GM12801 (cell line): ENCODE results near the gene VAMP8.

Experiments
- CTCF ChIP-seq: IDR thresholded peaks from one replicate; pipeline ENCODE4 v1.5.1; 2011; ENCODE audit warnings: control low read depth; ENCODE audit not compliant: insufficient read length; ENCODE audit errors: extremely low read depth

Gene VAMP8

DNA sequence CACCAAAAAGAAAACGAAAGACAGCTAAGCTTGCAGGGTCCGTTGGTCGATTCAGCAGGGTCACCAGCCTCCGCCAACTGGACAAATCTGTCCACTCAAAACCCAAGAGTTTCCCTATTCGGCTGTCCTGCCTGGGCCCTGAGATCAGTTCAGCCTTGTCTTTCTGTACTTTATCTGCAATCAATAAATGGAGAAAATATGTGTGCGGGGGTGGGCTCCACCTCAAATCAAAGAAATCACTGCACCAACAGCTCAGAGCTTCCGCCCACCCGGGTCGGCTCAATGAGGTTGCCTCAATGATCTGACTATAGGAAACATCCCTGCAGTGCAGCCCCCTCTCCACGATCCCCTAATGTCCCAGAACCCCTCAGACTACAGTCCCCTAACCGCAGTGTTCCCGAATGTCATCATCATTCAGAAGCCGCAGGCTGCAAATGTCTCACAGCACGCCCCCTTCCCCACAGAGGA, 16.5 kb upstream of the VAMP8 start:
- TF ChIP-seq CTCF: no peak

- TF ChIP-seq CTCF: no peak
Observed at GRCh38 chr2:85561280-85562212, 15.8 kb upstream of the VAMP8 start, which contains the start of gene GGCX. GGCX (minus strand) TSS chr2:85561493; CDS start chr2:85561428, 65 bp downstream.

DNA sequence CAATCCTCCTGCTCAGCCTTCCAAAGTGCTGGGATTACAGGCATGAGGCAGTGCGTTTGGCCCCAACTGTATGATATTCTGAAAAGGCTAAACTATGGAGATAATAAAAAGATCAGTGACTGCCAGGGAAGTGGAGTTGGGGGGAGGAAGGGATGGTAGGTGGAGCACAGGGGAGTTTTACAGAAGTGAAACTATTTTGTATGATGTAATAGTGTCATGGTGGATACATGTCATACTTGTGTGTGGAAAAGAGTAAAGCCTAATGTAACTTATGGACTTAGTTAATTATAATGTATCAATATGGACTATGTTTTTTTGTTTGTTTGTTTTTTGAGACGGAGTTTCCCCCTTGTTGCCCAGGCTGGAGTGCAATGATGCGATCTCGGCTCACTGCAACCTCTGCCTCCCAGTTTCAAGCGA, 13.2 kb upstream of the VAMP8 start:
- no peak for TF ChIP-seq CTCF

GRCh38 chr2:85566265-85566664, 11.1 kb upstream of the VAMP8 start:
- TF ChIP-seq CTCF: no peak

DNA sequence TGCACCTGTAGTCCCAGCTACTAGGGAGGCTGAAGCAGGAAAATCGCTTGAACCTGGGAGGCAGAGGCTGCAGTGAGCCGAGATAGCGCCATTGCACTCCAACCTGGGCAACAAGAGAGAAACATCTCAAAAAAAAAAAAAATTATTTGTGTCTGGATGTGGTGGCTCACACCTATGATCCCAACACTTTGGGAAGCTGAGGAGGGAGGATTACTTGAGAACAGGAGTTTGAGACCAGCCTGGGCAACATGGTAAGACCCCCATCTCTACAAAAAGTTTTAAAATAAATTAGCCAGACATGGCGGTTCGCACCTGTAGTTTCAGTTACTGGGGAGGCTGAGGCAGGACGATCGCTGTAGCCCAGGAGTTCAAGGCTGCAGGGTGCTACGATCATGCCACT, 1.6 kb upstream of the VAMP8 start:
- no peak for TF ChIP-seq CTCF

GRCh38 chr2:85577063-85577385, 362 bp upstream of the VAMP8 start:
- no peak for TF ChIP-seq CTCF

- no peak for TF ChIP-seq CTCF
Observed at GRCh38 chr2:85578243-85579180, 1.1 kb downstream of the VAMP8 start.
